GM21825 (cell line): Measurements from ENCODE around the gene CDKN2B.

Source experiments
- ATAC-seq: cut with Tn5 transposase; IDR thresholded peaks from one replicate; pipeline ENCODE4 v1.9.1; 2021; ENCODE audit warnings: mild to moderate bottlenecking, moderate library complexity; ENCODE audit not compliant: unreplicated experiment

CDKN2B gene

GRCh38 chr9:21995006-21995665, 14.0 kb downstream of the CDKN2B start:
- peak; percentile 86 for ATAC-seq

- peak; percentile 51 for ATAC-seq
Observed at GRCh38 chr9:21994556-21995005, 14.5 kb downstream of the CDKN2B start, which contains the start of gene CDKN2B-AS1. CDKN2B-AS1 (plus strand) TSS chr9:21994791.

DNA sequence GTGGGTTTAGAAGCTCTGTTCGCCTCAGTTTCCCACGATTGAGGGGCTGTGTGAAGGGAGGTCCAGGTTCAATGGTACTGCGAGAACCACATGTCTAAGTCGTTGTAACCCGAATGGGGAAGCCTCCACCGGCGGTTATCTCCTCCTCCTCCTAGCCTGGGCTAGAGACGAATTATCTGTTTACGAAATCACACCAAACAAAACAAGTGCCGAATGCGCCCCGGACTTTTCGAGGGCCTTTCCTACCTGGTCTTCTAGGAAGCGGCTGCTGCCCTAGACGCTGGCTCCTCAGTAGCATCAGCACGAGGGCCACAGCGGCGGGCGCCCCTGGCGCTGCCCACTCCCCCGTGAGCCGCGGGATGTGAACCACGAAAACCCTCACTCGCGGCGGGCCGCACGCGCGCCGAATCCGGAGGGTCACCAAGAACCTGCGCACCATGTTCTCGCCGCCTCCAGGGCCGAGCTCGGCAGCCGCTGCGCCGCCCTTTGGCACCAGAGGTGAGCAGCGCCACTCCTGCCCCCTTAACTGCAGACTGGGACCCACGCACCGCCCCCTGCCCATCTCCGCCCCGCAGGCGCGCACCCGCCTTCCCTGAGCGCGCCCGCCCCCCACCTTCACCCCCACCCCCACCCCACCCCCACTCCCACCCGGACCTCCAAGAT, 15.1 kb downstream of the CDKN2B start, which contains the start of gene CDKN2A:
CDKN2A (minus strand) TSS at position 500 of the 663 bp plus-strand sequence.
- peak; percentile 35 for ATAC-seq

- ATAC-seq, result no peak
Observed at GRCh38 chr9:21993007-21993406, 16.1 kb downstream of the CDKN2B start.

GRCh38 chr9:21991072-21991959, 17.8 kb downstream of the CDKN2B start:
- ATAC-seq, result no peak

DNA sequence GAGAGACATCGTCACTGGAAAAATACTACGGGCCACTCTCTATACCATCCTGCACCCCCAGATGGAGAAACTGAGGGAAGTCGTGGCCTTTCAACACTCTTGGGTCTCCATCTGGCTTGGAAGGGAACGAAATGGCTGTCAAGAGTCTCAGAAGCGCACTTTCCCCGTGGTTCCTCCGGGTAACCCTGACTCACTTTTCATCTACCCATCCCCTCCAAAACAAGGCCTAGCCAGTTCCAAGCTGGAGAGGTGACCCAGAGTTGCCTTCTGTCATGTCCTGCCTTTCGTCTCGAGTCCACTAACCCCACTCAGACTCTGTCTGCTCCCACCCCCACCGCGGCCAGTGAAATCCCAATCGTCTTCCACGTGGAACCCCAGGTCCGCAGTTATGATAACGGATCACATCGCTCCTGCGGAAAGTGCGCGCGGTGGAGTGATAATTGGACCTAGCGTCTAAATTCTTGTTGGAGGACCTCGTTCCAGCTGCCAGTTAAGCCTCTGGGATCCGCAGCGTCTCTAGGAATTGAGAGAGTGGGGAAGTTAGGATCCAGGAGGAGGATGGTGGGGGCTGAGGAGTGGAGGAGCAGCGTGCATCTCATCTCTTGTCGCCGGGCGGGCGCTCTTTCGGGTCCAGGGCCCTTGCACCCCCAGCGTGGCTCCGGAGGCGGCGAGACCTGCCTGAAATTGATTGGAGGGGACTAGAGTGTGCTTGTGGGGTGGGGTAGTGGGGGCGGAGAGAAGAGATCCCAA, 19.5 kb downstream of the CDKN2B start:
- ATAC-seq, result no peak

- no peak for ATAC-seq
Observed at GRCh38 chr9:21988056-21988990, 20.8 kb downstream of the CDKN2B start.

DNA sequence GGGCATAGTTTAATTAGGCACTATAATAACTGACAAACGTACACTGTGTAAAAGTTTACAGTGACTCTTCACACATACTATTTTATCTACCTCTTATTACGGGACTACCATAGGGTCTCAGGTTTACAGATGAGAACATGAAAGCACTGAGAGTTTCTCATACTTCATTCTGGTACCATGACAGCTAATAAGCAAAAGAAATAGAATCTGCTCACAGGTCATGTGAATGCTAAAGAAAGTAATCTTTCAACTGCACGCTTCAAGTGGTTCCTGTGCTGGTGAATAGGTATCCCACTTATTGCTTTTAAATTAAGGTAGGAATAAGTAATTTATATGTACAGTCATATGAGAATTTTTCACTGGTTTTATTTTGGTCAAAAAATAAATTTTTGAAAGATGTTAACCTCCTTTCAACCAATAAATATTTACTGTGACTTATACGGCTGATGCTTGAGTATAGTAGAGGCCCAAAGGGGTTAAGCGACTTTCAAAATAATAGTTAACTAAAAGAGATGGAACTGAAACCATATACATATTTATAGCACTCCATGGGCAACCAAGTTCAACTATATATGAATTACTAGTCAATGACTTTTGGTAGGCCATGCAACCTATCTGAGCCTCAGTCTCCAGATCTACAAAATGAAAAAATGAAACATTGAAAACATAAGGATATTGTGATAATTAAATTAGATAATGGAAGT, 23.0 kb downstream of the CDKN2B start:
- ATAC-seq, result no peak

DNA sequence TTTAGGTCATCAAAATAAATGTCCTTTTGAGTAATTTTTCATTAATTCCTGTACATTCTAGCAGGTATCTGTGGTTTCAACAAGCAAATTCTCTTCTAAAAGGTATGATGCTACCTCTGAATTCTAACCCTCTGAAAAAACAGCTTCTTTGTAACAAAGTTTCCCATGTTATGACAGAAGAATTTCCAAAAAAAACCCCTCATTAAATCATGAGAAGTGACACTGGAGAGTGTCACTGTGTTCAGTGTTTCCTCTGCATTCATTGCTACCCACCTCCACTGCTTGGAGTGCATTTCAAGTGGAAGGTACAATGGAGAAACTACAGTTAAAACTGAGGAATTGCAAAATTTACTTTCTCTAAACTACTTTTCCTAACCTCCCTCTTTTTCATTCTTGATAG, 25.0 kb downstream of the CDKN2B start:
- ATAC-seq, result no peak

- no peak for ATAC-seq
Observed at GRCh38 chr9:21983561-21983935, 25.6 kb downstream of the CDKN2B start.

DNA sequence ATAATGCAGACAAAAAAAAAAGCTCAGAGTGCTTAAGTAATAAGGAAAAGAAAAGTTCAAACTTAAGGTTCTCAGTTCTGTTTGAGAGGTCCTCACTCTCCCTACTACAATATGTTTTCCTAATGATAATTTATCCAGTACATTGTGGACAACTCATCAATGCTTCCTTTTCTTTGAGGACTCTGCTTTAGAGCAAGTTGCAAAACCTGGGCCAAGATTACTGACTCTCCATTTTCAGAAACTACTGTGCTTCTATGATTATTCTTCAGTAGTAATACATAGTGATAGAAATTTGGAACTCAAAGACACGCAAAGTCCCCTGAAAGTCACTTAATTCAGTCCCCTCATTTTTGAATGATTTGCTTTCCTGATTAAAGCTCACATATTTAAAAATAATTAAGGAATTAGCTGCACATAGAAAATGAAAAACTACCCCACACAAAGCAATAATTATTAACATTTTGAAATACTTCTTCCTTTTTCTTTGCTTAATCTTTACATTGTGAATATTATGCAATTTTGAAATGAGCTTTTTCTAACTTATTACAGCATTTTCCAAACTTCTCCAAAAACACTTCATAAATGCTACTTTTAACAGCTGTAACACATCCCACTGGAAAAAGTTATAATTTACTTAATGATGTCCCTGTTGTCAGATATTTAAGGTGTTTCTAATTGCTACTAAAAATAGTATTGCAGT, 26.1 kb downstream of the CDKN2B start:
- ATAC-seq, result no peak

DNA sequence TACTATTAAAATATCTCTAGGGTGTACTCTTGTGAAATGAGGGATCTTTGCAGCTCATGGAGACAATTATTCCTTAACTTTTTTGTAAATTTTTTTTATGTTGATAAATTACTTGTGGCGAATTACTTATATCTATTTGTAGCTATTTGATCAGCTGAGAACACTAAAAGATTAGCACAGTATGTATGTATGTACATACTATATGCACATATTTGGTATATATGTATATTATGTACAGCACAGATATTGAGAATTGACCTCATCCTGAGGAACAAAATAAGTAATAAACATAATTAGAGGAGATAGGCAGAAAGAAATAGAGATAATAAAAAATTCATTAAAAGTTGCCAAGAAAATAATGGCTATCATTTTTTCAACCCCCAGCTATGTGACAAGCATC, 26.7 kb downstream of the CDKN2B start:
- ATAC-seq, result no peak

- ATAC-seq, result no peak
Observed at GRCh38 chr9:21976334-21976875, 32.7 kb downstream of the CDKN2B start.

- ATAC-seq, result peak; percentile 66
Observed at GRCh38 chr9:21974722-21975409, 34.2 kb downstream of the CDKN2B start.

DNA sequence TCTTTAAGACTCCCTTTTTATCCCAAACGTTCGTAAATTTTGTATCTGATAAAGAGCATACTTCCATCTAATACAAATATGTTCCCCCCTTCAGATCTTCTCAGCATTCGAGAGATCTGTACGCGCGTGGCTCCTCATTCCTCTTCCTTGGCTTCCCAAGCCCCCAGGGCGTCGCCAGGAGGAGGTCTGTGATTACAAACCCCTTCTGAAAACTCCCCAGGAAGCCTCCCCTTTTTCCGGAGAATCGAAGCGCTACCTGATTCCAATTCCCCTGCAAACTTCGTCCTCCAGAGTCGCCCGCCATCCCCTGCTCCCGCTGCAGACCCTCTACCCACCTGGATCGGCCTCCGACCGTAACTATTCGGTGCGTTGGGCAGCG, 34.8 kb downstream of the CDKN2B start:
- ATAC-seq, result no peak

- ATAC-seq, result no peak
Observed at GRCh38 chr9:21972361-21972760, 36.7 kb downstream of the CDKN2B start.

DNA sequence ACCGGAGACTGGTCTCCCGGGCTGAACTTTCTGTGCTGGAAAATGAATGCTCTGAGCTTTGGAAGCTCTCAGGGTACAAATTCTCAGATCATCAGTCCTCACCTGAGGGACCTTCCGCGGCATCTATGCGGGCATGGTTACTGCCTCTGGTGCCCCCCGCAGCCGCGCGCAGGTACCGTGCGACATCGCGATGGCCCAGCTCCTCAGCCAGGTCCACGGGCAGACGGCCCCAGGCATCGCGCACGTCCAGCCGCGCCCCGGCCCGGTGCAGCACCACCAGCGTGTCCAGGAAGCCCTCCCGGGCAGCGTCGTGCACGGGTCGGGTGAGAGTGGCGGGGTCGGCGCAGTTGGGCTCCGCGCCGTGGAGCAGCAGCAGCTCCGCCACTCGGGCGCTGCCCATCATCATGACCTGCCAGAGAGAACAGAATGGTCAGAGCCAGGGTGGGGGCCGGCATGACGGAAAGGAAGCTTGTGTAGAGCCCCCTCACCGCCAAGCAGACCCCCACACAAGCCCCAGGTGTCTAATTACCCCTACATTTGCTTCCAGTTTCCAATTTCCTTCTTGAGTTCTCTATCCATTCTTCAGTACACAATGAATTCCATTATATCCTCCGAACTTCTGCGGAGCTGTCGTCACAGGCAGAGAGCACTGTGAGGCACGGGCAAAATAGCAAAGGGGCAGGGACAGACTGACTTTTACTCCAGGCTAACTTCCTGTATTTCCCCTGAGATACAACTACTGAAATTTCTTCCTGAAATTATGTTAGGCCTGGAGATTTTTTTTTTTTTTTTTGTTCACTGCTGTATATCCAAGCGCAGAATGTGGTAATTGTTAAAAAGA, 38.1 kb downstream of the CDKN2B start:
- no peak for ATAC-seq
